OCI-M1 (cell line): ENCODE results near the gene TMED9.
"Not testable (repeated sequence)": the region's sequence is repeated elsewhere in the genome, so short reads cannot be mapped to it uniquely, and the experiment has no call there.

Source experiments
- DNase-seq: peaks from one replicate; lab custom pipeline; 2025; lab: John Stamatoyannopoulos, UW

The TMED9 gene

GRCh38 chr5:177592010-177592834, at the start of gene TMED9:
TSS of gene TMED9 (plus strand) at chr5:177592203. CDS start at chr5:177592215, 12 bp downstream.
- peak; percentile 88 for DNase-seq

GRCh38 chr5:177542816-177543465, 49.1 kb upstream of the TMED9 start:
- no peak for DNase-seq

- peak; percentile 80 for DNase-seq
These were observed 46.3 kb upstream of the TMED9 start for GRCh38 chr5:177545487-177546257.

DNA sequence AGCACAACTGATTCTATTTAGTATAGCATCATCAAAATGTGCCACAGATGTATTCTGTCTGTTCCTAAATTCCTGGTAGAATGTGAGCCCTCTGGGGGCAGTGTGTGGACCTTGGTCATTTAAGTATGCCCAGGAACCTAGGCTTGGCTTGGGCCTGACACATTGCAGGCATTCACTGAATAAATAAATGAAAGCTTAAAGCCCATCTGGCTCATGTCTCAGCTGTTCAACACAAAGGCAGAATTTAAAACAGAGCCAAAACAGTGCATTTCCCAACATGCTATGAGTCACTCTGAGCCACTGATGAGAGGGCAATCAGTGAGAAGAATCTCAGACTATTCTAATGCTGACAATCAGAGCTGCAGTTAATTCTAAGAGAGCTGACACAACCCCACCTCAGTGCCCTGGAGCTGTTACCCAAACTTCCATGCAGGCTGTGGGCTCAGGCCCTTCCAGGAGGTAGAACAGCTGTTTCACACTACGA, 45.7 kb upstream of the TMED9 start:
- peak; percentile 60 for DNase-seq

DNA sequence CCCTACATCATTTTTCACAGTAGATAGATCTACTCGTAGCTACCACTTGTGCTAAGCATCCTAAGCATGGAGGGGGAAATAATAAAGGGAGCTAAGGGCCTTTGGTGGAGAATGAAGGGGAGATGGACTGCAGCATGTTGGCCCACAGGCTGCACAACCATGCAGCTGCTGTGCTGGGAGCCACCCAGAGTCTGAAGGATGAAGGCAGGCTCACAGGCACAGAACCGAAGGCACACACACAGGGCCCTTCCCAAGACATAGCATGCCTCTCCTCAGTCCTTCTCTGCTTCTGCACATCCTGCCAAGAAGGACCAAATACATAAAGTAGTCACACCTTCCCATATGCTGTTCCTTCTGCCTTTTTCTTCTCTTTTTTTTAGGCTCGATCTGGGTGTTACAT, 44.3 kb upstream of the TMED9 start:
- DNase-seq, result no peak

DNA sequence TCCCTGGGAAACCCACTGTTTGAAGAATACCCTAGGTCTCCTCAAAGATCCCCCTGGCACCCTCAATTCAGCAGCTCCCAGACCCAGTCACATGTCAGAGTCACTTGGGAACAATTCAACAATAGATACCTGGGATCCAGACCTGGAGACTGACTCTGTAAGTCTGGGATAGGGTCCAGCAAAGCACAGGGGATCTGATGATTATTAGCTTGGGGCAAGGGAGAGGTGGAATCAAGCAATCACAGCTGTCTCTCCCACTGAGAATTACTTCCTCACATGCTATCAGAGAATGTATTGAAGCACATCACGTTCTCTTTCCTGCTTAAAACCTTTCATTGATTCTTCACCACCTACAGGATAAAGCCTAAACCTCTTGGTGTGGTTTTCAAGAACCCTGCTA, 43.5 kb upstream of the TMED9 start:
- no peak for DNase-seq

DNA sequence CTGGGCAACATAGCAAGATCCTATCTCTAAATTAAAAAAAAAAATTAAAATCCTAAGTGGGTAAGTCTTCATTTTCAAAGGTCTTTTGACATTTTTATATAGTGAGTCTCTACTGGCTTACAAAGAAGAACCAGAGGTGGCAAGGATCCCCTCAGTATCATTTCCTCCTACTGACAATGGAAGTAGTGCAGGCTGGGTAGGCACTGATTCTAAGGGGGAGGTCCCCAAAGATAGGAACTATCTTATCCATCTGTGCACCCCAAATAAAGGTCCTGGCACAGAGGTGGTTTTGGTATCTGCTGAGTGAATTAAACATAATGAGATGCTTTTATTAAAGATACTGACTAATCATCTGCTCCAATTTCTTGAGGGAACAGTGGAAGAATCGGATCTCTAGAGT, 41.9 kb upstream of the TMED9 start:
- no peak for DNase-seq

DNA sequence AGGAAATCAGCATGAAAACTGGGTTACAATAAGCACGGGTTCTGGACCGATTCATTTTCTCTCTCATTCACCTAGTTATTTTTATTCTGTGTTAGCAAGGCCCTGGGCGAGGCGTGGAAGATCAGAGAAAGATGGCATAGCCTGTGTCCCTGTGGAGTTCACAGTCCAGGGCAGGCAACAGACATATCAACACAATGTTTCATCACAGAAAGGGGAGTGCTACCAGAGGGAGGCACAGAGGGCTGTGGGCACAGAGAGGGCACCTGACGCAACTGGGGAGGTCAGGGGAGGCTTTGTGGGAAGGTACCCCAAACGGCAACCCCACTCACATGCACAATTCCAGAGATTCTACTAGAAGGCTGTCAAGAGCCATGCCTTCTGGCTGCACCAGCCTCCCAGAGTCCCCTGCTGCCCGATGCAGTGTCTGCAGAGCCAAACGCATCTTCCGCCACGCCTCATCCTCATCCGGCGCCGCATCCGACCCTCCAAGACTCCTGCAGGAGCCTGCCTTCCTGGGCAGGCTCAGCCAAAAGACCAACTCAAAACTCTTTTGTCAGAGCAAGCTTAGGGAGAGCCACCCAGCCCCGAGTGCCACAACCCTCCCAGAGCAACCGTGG, 39.1 kb upstream of the TMED9 start:
- DNase-seq, result no peak

DNA sequence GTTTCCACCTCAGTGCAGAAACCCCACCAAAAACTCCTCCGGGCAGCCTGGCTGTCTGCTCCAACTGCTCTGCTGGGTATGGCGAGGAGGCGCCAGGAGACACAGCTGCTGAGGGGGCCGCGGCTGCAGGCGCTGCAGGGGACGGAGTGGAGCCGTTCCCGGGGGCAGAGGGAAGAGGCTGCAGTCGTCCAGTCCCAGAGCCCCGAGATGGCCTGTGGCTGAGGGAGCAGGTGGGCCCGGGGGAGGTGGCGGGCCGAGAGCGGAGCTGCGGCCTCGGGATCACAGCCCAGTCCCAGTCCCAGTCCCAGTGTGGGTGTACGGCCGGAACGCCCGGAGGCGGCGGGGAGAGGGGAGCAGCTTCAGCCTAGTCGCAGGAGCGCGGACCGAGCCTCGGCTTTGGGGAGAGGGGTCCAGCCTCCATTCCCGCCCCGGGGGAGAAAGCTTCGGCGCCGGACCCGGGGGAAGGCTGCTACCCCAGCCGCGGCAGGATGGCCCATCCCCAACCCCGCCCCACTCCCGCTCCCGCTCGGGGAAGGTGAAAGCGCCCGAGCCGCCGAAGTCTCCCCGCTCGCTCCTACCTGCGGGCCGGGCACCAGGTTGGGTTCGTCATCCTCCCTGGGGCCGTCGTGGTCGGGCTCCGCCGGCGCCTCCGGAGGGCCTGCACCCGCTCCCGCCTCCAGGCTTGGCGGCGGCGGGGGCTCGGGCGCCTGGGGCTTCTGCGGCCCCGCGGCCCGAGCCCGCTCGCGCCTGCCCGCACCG, 38.2 kb upstream of the TMED9 start:
- peak; percentile 48 for DNase-seq

GRCh38 chr5:177554474-177555111, 37.4 kb upstream of the TMED9 start, which contains the start of gene FAM193B:
TSS of gene FAM193B (minus strand) at chr5:177554563. CDS start at chr5:177554458, 105 bp downstream.
- peak; percentile 96 for DNase-seq

- DNase-seq, result no peak
These were observed 36.8 kb upstream of the TMED9 start for GRCh38 chr5:177555228-177555627.

GRCh38 chr5:177555665-177556064, 36.3 kb upstream of the TMED9 start:
- DNase-seq, result no peak

DNA sequence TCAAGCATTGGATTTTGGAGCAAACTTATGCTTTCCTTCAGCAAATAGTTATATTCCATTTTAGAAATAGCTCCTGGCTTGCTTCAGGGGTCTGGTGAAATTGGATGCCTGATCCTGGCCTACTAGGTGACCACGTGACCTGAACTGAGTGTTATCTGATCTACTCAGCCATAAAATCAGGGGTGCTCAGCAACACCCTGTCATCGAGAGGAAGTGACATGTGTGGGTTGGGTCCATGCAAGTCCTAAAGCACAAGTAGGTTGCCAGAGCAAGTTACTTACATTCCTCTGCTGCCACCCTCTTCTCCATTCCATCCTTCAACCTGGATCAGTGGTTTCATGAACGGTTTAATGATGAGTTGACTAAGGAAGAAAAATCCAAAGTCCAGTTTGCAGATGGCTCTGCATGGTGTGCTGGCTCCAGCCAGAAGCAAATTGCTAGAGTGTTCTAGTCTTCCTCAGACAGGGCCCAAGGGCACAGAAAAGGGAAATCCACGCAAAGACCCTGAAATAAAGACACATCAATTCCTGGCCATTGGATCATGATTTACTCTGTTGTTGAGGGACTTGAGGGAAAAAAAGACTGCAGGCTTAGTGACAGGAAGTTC, 34.9 kb upstream of the TMED9 start:
- DNase-seq, result peak; percentile 81

GRCh38 chr5:177557796-177558195, 34.2 kb upstream of the TMED9 start:
- DNase-seq, result no peak

DNA sequence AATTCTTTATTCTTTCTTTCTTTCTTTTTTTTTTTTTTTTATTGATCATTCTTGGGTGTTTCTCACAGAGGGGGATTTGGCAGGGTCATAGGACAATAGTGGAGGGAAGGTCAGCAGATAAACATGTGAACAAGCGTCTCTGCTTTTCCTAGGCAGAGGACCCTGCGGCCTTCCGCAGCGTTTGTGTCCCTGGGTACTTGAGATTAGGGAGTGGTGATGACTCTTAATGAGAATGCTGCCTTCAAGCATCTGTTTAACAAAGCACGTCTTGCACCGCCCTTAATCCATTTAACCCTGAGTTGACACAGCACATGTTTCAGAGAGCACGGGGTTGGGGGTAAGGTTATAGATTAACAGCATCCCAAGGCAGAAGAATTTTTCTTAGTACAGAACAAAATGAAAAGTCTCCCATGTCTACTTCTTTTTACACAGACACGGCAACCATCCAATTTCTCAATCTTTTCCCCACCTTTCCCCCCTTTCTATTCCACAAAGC, 32.5 kb upstream of the TMED9 start:
- DNase-seq, result not testable (repeated sequence)

DNA sequence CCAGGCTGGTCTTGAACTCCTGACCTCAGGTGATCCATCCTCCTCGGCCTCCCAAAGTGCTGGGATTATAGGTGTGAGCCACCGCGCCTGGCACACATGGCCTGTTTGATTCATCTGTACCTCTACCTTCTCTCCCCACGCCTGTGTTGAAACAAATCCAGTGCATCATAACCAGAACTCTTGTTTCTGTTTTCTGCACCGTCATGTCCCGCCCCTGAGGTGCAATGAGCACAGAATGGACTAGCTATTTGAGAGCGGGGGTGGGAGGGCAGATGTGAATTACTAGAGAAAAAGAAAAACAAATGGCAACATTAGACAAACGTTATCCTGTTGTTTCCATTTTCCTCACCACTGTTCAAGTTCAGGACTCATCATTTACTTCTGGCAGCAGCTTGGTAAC, 27.0 kb upstream of the TMED9 start:
- no peak for DNase-seq

DNA sequence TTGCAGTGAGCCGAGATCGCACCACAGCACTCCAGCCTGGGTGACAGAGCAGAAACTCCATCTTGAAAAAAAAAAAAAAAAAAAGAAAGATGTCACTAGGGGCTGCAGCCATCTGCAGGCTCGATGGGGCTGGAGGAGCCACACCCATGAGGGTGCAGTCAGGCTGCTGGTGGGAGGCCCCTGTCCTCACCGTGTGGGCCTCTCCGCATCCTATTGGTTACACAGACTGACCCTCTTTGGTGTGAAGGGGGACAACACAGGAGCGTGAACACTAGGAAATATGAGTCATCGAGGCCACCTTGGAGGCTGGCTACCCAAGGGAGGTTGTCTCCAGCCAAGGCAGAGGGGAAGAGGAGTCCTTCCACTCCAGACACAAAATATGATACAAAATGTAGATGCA, 23.7 kb upstream of the TMED9 start:
- no peak for DNase-seq

GRCh38 chr5:177569894-177570293, 22.1 kb upstream of the TMED9 start:
- DNase-seq, result no peak

DNA sequence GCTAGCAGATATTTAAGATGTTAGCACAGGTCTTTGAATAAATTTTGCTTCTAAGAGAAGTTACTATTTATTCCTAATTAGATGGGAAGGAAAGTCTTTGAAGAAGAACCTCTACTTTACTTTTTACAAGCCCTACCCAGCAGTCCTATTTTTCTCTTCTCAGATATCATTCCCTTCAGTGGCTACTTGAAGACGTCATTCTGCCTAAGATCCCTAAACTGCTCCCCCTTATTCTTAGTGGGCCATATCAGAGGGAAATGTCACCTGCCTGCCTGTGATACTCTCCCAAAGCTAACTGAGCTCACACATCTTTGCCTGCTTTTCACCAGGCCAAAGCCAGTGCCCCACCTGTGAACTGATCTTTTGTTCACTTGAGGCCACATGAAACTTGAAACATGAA, 16.5 kb upstream of the TMED9 start:
- DNase-seq, result no peak

- DNase-seq, result no peak
These were observed 15.8 kb upstream of the TMED9 start for GRCh38 chr5:177576169-177576568.
